Measurements from ENCODE around the gene LRRC8D.

The LRRC8D gene

GRCh38 chr1:89833183-89834082 lies 12.6 kb downstream of the LRRC8D start:
- Histone ChIP-seq H3K9me2 (replicated peaks; ENCODE audit: insufficient read depth, low read length) (no peaks in the 10 kb centered on the region), H4K20me1 (ENCODE audit: low read depth, low read length) (peaks cover 21% of the 10 kb centered on the region), H3K36me3 (ENCODE audit: low read length) (no peaks in the 10 kb centered on the region), H3K27me3 (ENCODE audit: low read length) (no peaks in the 10 kb centered on the region), H3K27ac (ENCODE audit: low read depth, low read length) (no peak overlapping the region), H3F3A (ENCODE audit: insufficient read depth) (no peaks in the 10 kb centered on the region), H3K4me3 (ENCODE audit: insufficient read depth, low read length, poor library complexity, severe bottlenecking) (no peak overlapping the region), H3K79me2 (ENCODE audit: insufficient read depth, low read length) (peaks cover 5% of the 10 kb centered on the region; the same call in 1 of the 2 replicates), H2AFZ (ENCODE audit: low read depth, low read length, severe bottlenecking) (no peak overlapping the region), H3K4me2 (ENCODE audit: low read depth, low read length, poor library complexity, severe bottlenecking) (no peak overlapping the region), H3K9me3 (ENCODE audit: insufficient read depth, low read length) (no peaks in the 10 kb centered on the region), H3K9ac (ENCODE audit: low read length) (no peak overlapping the region)
- no peak for TF ChIP-seq CTCF (IDR thresholded peaks at IDR 0.05; ENCODE audit: insufficient read depth, low read length, poor library complexity, severe bottlenecking)

GRCh38 chr1:89834083-89834704 lies 13.4 kb downstream of the LRRC8D start:
- H3K4me2 ChIP-seq (ENCODE audit: low read depth, low read length, poor library complexity, severe bottlenecking) = no peak overlapping the region
- H3K9ac ChIP-seq (ENCODE audit: low read length) = no peak overlapping the region
- H3K27ac ChIP-seq (ENCODE audit: low read depth, low read length) = no peak overlapping the region
- peaks cover 15% of the 10 kb centered on the region; the same call in 1 of the 2 replicates for H4K20me1 ChIP-seq (ENCODE audit: low read depth, low read length)
- no peak for TF ChIP-seq EZH2phosphoT487 (conservative IDR thresholded peaks at IDR 0.05; ENCODE audit: low read length)
- no peak for TF ChIP-seq CTCF (IDR thresholded peaks at IDR 0.05; ENCODE audit: insufficient read depth, low read length, poor library complexity, severe bottlenecking)
- H3F3A ChIP-seq (ENCODE audit: insufficient read depth) = no peaks in the 10 kb centered on the region
- no peaks in the 10 kb centered on the region for H3K27me3 ChIP-seq (ENCODE audit: low read length)
- H2AFZ ChIP-seq (ENCODE audit: low read depth, low read length, severe bottlenecking) = no peak overlapping the region
- no peaks in the 10 kb centered on the region for H3K9me3 ChIP-seq (ENCODE audit: insufficient read depth, low read length)
- H3K9me2 ChIP-seq (replicated peaks; ENCODE audit: insufficient read depth, low read length) = no peaks in the 10 kb centered on the region
- no peaks in the 10 kb centered on the region for H3K36me3 ChIP-seq (ENCODE audit: low read length)
- no peak overlapping the region for H3K4me3 ChIP-seq (ENCODE audit: insufficient read depth, low read length, poor library complexity, severe bottlenecking)
- H3K79me2 ChIP-seq (ENCODE audit: insufficient read depth, low read length) = peaks cover 5% of the 10 kb centered on the region; the same call in 1 of the 2 replicates

GRCh38 chr1:89836252-89837035 lies 15.6 kb downstream of the LRRC8D start:
- H3F3A ChIP-seq (ENCODE audit: insufficient read depth) = no peaks in the 10 kb centered on the region
- H3K9me2 ChIP-seq (replicated peaks; ENCODE audit: insufficient read depth, low read length) = no peaks in the 10 kb centered on the region
- peaks cover 5% of the 10 kb centered on the region; the same call in 1 of the 2 replicates for H3K79me2 ChIP-seq (ENCODE audit: insufficient read depth, low read length)
- H3K36me3 ChIP-seq (ENCODE audit: low read length) = no peaks in the 10 kb centered on the region
- H3K9me3 ChIP-seq (ENCODE audit: insufficient read depth, low read length) = no peaks in the 10 kb centered on the region
- H3K9ac ChIP-seq (ENCODE audit: low read length) = no peak overlapping the region
- no peak overlapping the region for H3K27ac ChIP-seq (ENCODE audit: low read depth, low read length)
- H3K4me2 ChIP-seq (ENCODE audit: low read depth, low read length, poor library complexity, severe bottlenecking) = no peak overlapping the region
- no peak for TF ChIP-seq EZH2phosphoT487 (conservative IDR thresholded peaks at IDR 0.05; ENCODE audit: low read length)
- TF ChIP-seq CTCF (IDR thresholded peaks at IDR 0.05; ENCODE audit: insufficient read depth, low read length, poor library complexity, severe bottlenecking) = no peak
- peaks cover 15% of the 10 kb centered on the region; the same call in 1 of the 2 replicates for H4K20me1 ChIP-seq (ENCODE audit: low read depth, low read length)
- H3K27me3 ChIP-seq (ENCODE audit: low read length) = no peaks in the 10 kb centered on the region
- H2AFZ ChIP-seq (ENCODE audit: low read depth, low read length, severe bottlenecking) = no peak overlapping the region
- H3K4me3 ChIP-seq (ENCODE audit: insufficient read depth, low read length, poor library complexity, severe bottlenecking) = no peak overlapping the region

All from SU-DHL-6 (cell line).